Neuronal stem cell (in vitro differentiated cells): ENCODE results near the gene FAM209B.

Experiments used
- DNase-seq: peaks from one replicate; pipeline ENCODE4 v3.0.0-alpha.2; 2013; ENCODE audit warnings: low spot score
- H2AFZ ChIP-seq: one replicate; pipeline ENCODE4 v1.6.1; 2013; ENCODE audit warnings: mild to moderate bottlenecking, low read length, inconsistent platforms
- H2AK5ac ChIP-seq: 2 replicates; pipeline ENCODE4 v1.6.1; 2013; ENCODE audit warnings: low read depth, mild to moderate bottlenecking, inconsistent platforms, low read length, moderate library complexity, mixed read lengths
- H2BK120ac ChIP-seq: 2 replicates; pipeline ENCODE4 v1.6.1; 2013; ENCODE audit warnings: low read depth, mild to moderate bottlenecking, inconsistent platforms, low read length, moderate library complexity, mixed read lengths
- H2BK12ac ChIP-seq: one replicate; pipeline ENCODE4 v1.6.1; 2013; ENCODE audit warnings: low read length, inconsistent platforms
- H2BK15ac ChIP-seq: 2 replicates; pipeline ENCODE4 v1.6.1; 2013; ENCODE audit warnings: mild to moderate bottlenecking, low read length, inconsistent platforms, mixed read lengths
- H2BK5ac ChIP-seq: one replicate; pipeline ENCODE4 v1.6.1; 2013; ENCODE audit warnings: inconsistent platforms, mild to moderate bottlenecking, low read length, moderate library complexity
- H3K14ac ChIP-seq: one replicate; pipeline ENCODE4 v1.6.1; 2013; ENCODE audit warnings: low read length, inconsistent platforms
- H3K18ac ChIP-seq: 2 replicates; pipeline ENCODE4 v1.6.1; 2013; ENCODE audit warnings: low read length, inconsistent platforms
- H3K23ac ChIP-seq: 2 replicates; pipeline ENCODE4 v1.6.1; 2013; ENCODE audit warnings: low read depth, mild to moderate bottlenecking, mixed read lengths, low read length, inconsistent platforms; ENCODE audit not compliant: poor library complexity
- H3K27ac ChIP-seq: replicated peaks from 3 replicates; pipeline ENCODE4 v1.5.1; 2013; ENCODE audit warnings: low read length, inconsistent platforms
- H3K27me3 ChIP-seq, 3 experiments: 2 replicates each; pipeline ENCODE4 v1.6.1; 2013; ENCODE audit warnings: low read length in 3 of 3, mild to moderate bottlenecking in 2 of 3, inconsistent platforms in 1 of 3, low read depth in 1 of 3, mixed read lengths in 1 of 3, moderate library complexity in 1 of 3; ENCODE audit not compliant: control insufficient read depth in 3 of 3, insufficient read depth in 3 of 3
- H3K36me3 ChIP-seq, 2 donors: replicated peaks in 1 of 2; 2 replicates each; pipeline ENCODE4 v1.6.1; 2013; ENCODE audit warnings: low read length in 2 of 2; ENCODE audit not compliant: control insufficient read depth in 2 of 2, insufficient read depth in 2 of 2
- H3K4ac ChIP-seq: 2 replicates; pipeline ENCODE4 v1.6.1; 2013; ENCODE audit warnings: inconsistent platforms, mild to moderate bottlenecking, low read length, moderate library complexity
- H3K4me1 ChIP-seq, 2 donors: 1 replicate in 1 of 2; 2 replicates in 1 of 2; pipeline ENCODE4 v1.6.1; 2013; ENCODE audit warnings: low read length in 2 of 2, low read depth in 1 of 2; ENCODE audit not compliant: control insufficient read depth in 2 of 2, insufficient read depth in 1 of 2
- H3K4me2 ChIP-seq: one replicate; pipeline ENCODE4 v1.6.1; 2013; ENCODE audit warnings: mild to moderate bottlenecking, low read length, inconsistent platforms; ENCODE audit not compliant: insufficient read depth, poor library complexity, severe bottlenecking
- H3K4me3 ChIP-seq, 2 donors: 2 replicates each; pipeline ENCODE4 v1.5.1; 2013; ENCODE audit warnings: low read length in 2 of 2, mild to moderate bottlenecking in 2 of 2, inconsistent platforms in 1 of 2, moderate library complexity in 1 of 2
- H3K79me1 ChIP-seq: one replicate; pipeline ENCODE4 v1.6.1; 2013; ENCODE audit warnings: low read depth, mild to moderate bottlenecking, inconsistent platforms, low read length, moderate library complexity
- H3K9ac ChIP-seq: one replicate; pipeline ENCODE4 v1.6.1; 2013; ENCODE audit warnings: mild to moderate bottlenecking, low read depth, low read length, inconsistent platforms; ENCODE audit not compliant: poor library complexity
- H3K9me3 ChIP-seq, 2 donors: replicated peaks in 1 of 2; 2 replicates each; pipeline versions ENCODE3 to v1.6.1; 2013; ENCODE audit warnings: low read length in 2 of 2, mild to moderate bottlenecking in 2 of 2, inconsistent platforms in 1 of 2, low read depth in 1 of 2, mixed read lengths in 1 of 2, moderate library complexity in 1 of 2; ENCODE audit not compliant: control insufficient read depth in 2 of 2, insufficient read depth in 1 of 2
- H4K8ac ChIP-seq: one replicate; pipeline ENCODE4 v1.6.1; 2013; ENCODE audit warnings: low read depth, mild to moderate bottlenecking, inconsistent platforms, low read length, moderate library complexity
- H4K91ac ChIP-seq: one replicate; pipeline ENCODE4 v1.6.1; 2013; ENCODE audit warnings: low read length, low read depth, mild to moderate bottlenecking, inconsistent platforms; ENCODE audit not compliant: poor library complexity
- WGBS, 2 donors: extraction: QIAGEN DNeasy Blood & Tissue Kit; methylation state at CpG; one replicate each; pipeline ENCODE4 v1.1.7; 2013; ENCODE audit warnings: missing lambda C conversion rate in 2 of 2, mixed read lengths in 1 of 2; ENCODE audit not compliant: insufficient read length in 2 of 2, insufficient replicate concordance in 1 of 2; ENCODE audit errors: extremely low coverage in 2 of 2; 5-methylcytosine and 5-hydroxymethylcytosine counted together

FAM209B gene

DNA sequence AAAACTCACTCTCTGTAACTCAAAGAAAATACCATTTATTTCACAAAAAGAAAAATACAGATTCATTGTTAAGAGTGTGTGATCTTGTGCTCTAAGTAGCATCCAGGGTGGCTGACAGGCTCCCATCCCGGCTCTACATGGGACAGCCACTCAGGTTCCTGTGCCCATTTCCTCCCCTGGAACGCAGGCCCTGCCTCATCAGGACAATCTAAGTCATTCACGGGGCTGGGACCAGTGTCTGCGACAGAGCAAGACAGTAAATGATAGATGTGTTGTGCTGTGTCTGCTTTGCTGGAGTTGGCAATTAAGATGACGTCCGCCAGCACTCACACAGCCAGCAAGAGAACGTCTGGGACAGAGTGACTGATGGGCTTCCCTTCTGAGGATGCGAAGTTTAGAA is 15.4 kb upstream of the FAM209B start:
- no peaks in the 10 kb centered on the region for H3K27me3 ChIP-seq
- H3K4ac ChIP-seq = no peak overlapping the region
- H3K23ac ChIP-seq = no peak overlapping the region
- no peak overlapping the region for H2BK12ac ChIP-seq
- no CpG with 5 or more reads among the region's 8 CpGs for WGBS, 2 donors
- H3K79me1 ChIP-seq = no peaks in the 10 kb centered on the region
- H3K27ac ChIP-seq = no peak overlapping the region
- H3K9me3 ChIP-seq = peaks cover 6 to 21% of the 10 kb centered on the region in 2 donors
- peaks cover 0 to 5% of the 10 kb centered on the region in 2 donors for H3K4me1 ChIP-seq
- H3K36me3 ChIP-seq = peaks cover 25 to 53% of the 10 kb centered on the region in 2 donors
- H2AK5ac ChIP-seq = no peak overlapping the region
- H3K14ac ChIP-seq = no peak overlapping the region
- H4K8ac ChIP-seq = no peak overlapping the region
- H3K18ac ChIP-seq = no peak overlapping the region
- H2BK5ac ChIP-seq = no peak overlapping the region
- no peak overlapping the region for H3K9ac ChIP-seq
- no peak overlapping the region for H3K4me3 ChIP-seq
- no peak overlapping the region for H3K4me2 ChIP-seq
- H2BK15ac ChIP-seq = no peak overlapping the region
- no peak overlapping the region for H2BK120ac ChIP-seq
- DNase-seq = no peak
- no peak overlapping the region for H2AFZ ChIP-seq
- H4K91ac ChIP-seq = no peak overlapping the region

DNA sequence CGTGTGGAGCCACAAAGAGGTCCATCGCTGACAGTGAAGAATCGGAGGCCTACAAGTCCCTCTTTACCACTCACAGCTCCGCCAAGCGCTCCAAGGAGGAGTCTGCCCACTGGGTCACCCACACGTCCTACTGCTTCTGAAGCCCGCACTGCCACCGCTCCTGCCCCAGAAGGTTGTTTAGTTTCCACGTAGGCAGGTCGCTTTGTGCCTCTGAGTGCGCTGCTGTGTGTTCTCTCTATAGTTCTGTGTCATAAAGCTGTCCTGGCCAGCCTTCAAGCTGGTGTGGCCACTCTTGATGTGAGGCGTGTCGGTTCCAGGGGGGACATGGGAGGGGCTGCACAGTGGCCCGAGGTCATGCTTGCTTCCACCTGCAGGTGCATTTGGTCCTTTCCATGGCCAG is 14.9 kb upstream of the FAM209B start:
- Histone ChIP-seq H4K91ac (no peak overlapping the region), H3K18ac (no peak overlapping the region), H3K79me1 (no peaks in the 10 kb centered on the region), H3K23ac (no peak overlapping the region), H3K14ac (no peak overlapping the region), H2BK5ac (no peak overlapping the region), H3K4me1 (peaks cover 0 to 2% of the 10 kb centered on the region in 2 donors), H3K9ac (no peak overlapping the region), H3K27ac (no peak overlapping the region), H3K27me3 (no peaks in the 10 kb centered on the region), H4K8ac (no peak overlapping the region), H2BK120ac (no peak overlapping the region), H2BK12ac (no peak overlapping the region), H3K9me3 (peaks cover 6 to 21% of the 10 kb centered on the region in 2 donors), H2AK5ac (no peak overlapping the region), H3K36me3 (peaks cover 25 to 49% of the 10 kb centered on the region in 2 donors), H2BK15ac (no peak overlapping the region), H3K4me3 (no peak overlapping the region), H3K4ac (no peak overlapping the region), H3K4me2 (no peak overlapping the region), H2AFZ (no peak overlapping the region)
- no peak for DNase-seq
- WGBS, 2 donors = no CpG with 5 or more reads among the region's 14 CpGs

DNA sequence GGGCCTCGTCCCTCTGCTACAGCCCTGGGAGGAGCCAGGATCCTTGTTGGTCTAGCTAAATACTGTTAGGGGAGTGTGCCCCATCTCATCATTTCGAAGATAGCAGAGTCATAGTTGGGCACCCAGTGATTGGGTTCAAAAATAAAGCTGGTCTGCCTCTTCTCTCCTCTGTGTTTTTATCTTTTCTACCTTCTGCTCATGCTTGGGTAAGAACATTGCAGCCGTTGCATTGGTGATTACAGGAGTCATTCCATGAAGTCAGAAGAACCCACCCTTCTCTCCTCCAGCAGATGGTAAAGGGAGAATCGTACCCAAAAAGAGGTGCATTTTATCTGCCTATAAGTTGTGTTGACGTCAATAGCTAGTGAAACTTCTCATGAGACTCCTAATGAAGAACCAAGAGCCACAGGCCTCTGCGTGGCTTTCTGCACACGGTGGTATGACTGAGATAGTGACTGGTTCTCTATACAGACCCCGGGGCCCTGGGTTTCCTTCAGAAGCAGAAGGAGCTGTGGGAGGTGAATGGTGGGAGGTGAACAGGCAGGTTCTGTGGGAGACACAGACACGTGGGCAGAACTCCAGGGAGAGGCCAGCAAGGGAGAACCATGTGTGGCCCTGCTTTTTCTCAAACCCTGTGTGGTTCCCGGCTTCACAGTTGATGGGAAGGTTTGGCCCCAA is 14.2 kb upstream of the FAM209B start:
- H3K4me3 ChIP-seq = no peak overlapping the region
- DNase-seq = no peak
- no peak overlapping the region for H2AFZ ChIP-seq
- H3K4ac ChIP-seq = no peak overlapping the region
- H4K8ac ChIP-seq = no peak overlapping the region
- no peaks in the 10 kb centered on the region for H3K4me1 ChIP-seq
- no peak overlapping the region for H2BK120ac ChIP-seq
- H3K18ac ChIP-seq = no peak overlapping the region
- H3K9me3 ChIP-seq = peaks cover 6 to 21% of the 10 kb centered on the region in 2 donors
- WGBS, 2 donors = no CpG with 5 or more reads among the region's 10 CpGs
- H2AK5ac ChIP-seq = no peak overlapping the region
- H3K23ac ChIP-seq = no peak overlapping the region
- peaks cover 22 to 42% of the 10 kb centered on the region in 2 donors for H3K36me3 ChIP-seq
- no peak overlapping the region for H3K4me2 ChIP-seq
- H3K27ac ChIP-seq = no peak overlapping the region
- H2BK5ac ChIP-seq = no peak overlapping the region
- H2BK15ac ChIP-seq = no peak overlapping the region
- no peaks in the 10 kb centered on the region for H3K27me3 ChIP-seq
- no peak overlapping the region for H3K14ac ChIP-seq
- H3K9ac ChIP-seq = no peak overlapping the region
- H3K79me1 ChIP-seq = no peaks in the 10 kb centered on the region
- no peak overlapping the region for H4K91ac ChIP-seq
- H2BK12ac ChIP-seq = no peak overlapping the region

DNA sequence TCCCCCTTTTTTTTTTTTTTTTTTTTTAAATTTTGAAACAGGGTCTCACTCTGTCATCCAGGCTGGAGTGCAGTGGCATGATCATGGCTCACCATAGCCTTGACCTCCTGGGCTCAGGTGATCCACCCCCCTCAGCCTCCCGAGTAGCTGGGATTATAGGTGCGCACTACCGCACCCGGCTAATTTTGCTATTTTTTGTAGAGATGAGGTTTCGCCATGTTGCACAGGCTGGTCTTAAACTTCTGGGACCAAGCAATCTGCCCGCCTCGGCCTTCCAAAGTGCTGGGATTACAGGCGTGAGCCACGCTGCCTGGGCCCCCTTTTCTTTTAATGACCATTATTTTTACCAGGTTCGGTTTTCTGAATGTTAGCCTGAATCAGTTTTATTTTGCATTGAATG is 13.5 kb upstream of the FAM209B start:
- no peak overlapping the region for H3K4me3 ChIP-seq
- H3K36me3 ChIP-seq = peaks cover 21 to 42% of the 10 kb centered on the region in 2 donors
- H2BK15ac ChIP-seq = no peak overlapping the region
- no peaks in the 10 kb centered on the region for H3K79me1 ChIP-seq
- H3K9ac ChIP-seq = no peak overlapping the region
- no peak overlapping the region for H3K4me2 ChIP-seq
- no peak overlapping the region for H3K23ac ChIP-seq
- WGBS, 2 donors = no CpG with 5 or more reads among the region's 10 CpGs
- no peak overlapping the region for H2BK12ac ChIP-seq
- no peak overlapping the region for H3K27ac ChIP-seq
- DNase-seq = no peak
- no peak overlapping the region for H2AFZ ChIP-seq
- H2BK5ac ChIP-seq = no peak overlapping the region
- no peak overlapping the region for H4K91ac ChIP-seq
- H3K27me3 ChIP-seq = no peaks in the 10 kb centered on the region
- H2BK120ac ChIP-seq = no peak overlapping the region
- H3K18ac ChIP-seq = no peak overlapping the region
- H3K9me3 ChIP-seq = peaks cover 6 to 21% of the 10 kb centered on the region in 2 donors
- H3K4ac ChIP-seq = no peak overlapping the region
- no peaks in the 10 kb centered on the region for H3K4me1 ChIP-seq
- no peak overlapping the region for H3K14ac ChIP-seq
- no peak overlapping the region for H2AK5ac ChIP-seq
- H4K8ac ChIP-seq = no peak overlapping the region
